Measurements from ENCODE around the gene ANGPTL2. TPM values are rescaled to one million over a fixed set of nuclear protein-coding genes. Genes with fewer than 3 reads are reported as not detected.

Gene ANGPTL2
- total RNA-seq, 1 experiment from 2014 or later, result 0.20 TPM

DNA sequence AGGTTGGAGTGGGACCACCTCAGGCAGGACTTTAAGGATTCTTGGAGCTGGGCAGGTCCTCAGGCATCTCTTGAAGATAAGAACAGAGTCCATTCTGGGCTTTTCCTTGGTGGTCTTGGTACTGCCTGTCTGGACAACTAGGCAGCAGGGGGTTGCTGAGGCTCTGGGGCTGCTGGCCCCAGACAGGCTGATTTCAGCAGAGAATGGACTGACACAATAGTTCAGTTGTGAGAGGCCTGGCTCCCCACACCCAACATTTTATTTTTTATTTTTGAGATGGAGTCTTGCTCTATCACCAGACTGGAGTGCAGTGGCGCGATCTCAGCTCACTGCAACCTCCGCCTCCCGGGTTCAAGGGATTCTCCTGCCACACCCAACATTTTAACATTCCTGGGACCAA lies 4.6 kb downstream of the ANGPTL2 start:
- ATAC-seq (no peak), DNase-seq (ENCODE audit: low read depth, low spot score) (no peak)
- no peak overlapping the region for H3K4me3 ChIP-seq (replicated peaks in 1 of 2; ENCODE audit: low read depth in 1 of 2, low read length in 2 of 2)
- no peaks in the 10 kb centered on the region for H3K9me2 ChIP-seq (ENCODE audit: insufficient read depth)
- H3K27me3 ChIP-seq (ENCODE audit: insufficient read depth, low read length), result no peaks in the 10 kb centered on the region
- intact Hi-C loops (cut with micrococcal nuclease), result no loop called here
- no peak overlapping the region for H2AFZ ChIP-seq (ENCODE audit: low read depth, low read length, poor library complexity, severe bottlenecking)
- no peak overlapping the region for H3K4me2 ChIP-seq (ENCODE audit: low read length)
- TF ChIP-seq POLR2A (IDR thresholded peaks at IDR 0.05; ENCODE audit: borderline replicate concordance, extremely low read depth, insufficient read depth, insufficient read length) (no peak), EGR1 (IDR thresholded peaks at IDR 0.05; ENCODE audit: low read depth) (no peak), EZH2phosphoT487 (IDR thresholded peaks at IDR 0.05; ENCODE audit: borderline replicate concordance) (no peak), SP1 (IDR thresholded peaks at IDR 0.05; ENCODE audit: low read depth) (no peak), JUND (IDR thresholded peaks at IDR 0.05) (no peak), ELF1 (IDR thresholded peaks at IDR 0.05; ENCODE audit: borderline replicate concordance, low read depth) (no peak), REST (IDR thresholded peaks at IDR 0.05; ENCODE audit: low read depth) (no peak), SIN3A (IDR thresholded peaks at IDR 0.05; ENCODE audit: low read depth) (no peak), RAD21 (IDR thresholded peaks at IDR 0.05; ENCODE audit: low read depth) (no peak), CTCF (IDR thresholded peaks at IDR 0.05 in 2 of 3, conservative IDR thresholded peaks at IDR 0.05 in 1 of 3; ENCODE audit: borderline replicate concordance in 1 of 3, insufficient read depth in 1 of 3, low read depth in 2 of 3, low read length in 2 of 3) (no peak), YY1 (IDR thresholded peaks at IDR 0.05; ENCODE audit: extremely low read depth, insufficient replicate concordance, low read depth, low read length) (no peak), FOSL1 (IDR thresholded peaks at IDR 0.05; ENCODE audit: low read depth) (no peak)
- TF ChIP-seq, protein P1, sequence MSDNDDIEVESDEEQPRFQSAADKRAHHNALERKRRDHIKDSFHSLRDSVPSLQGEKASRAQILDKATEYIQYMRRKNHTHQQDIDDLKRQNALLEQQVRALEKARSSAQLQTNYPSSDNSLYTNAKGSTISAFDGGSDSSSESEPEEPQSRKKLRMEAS (IDR thresholded peaks at IDR 0.05), result no peak
- no peaks in the 10 kb centered on the region for H3K36me3 ChIP-seq (ENCODE audit: control insufficient read depth in 1 of 2, insufficient read depth in 2 of 2, low read length in 2 of 2)
- peaks cover under 1 to 10% of the 10 kb centered on the region in 2 experiments; a peak in 1 of 4 replicates for H3K4me1 ChIP-seq (ENCODE audit: control insufficient read depth in 1 of 2, insufficient read depth in 2 of 2, low read length in 2 of 2)
- H3K79me2 ChIP-seq (ENCODE audit: insufficient read depth, low read length), result no peaks in the 10 kb centered on the region
- H3K9me3 ChIP-seq (ENCODE audit: control insufficient read depth in 1 of 2, insufficient read depth in 1 of 2, low read depth in 1 of 2, low read length in 2 of 2), result no peaks in the 10 kb centered on the region
- no peak overlapping the region for H3K27ac ChIP-seq (ENCODE audit: low read depth, low read length)
- no peak overlapping the region for H3K9ac ChIP-seq (ENCODE audit: low read length)
- CTCF ChIA-PET, result no interaction called here
- BruUV-seq (replicated peaks), result no TSS peak
- POLR2A ChIA-PET, result no interaction called here
- no peaks in the 10 kb centered on the region for H4K20me1 ChIP-seq (ENCODE audit: insufficient read depth)
- RAD21 ChIA-PET (ENCODE audit: low non-redundant PET in 1 of 2, low total read pairs in 2 of 2, uncharacterized antibody in 2 of 2, unreplicated experiment in 2 of 2), result no interaction called here

All from HCT116 (cell line).